Neuronal stem cell (in vitro differentiated cells): ENCODE measurements around the gene ABCB8.
A peak's percentile ranks its signal among the peaks of the same experiment; 100 is the strongest.

Experiments used
- DNase-seq: peaks from one replicate; pipeline ENCODE4 v3.0.0-alpha.2; 2013; ENCODE audit warnings: low spot score
- H2AFZ ChIP-seq: one replicate; pipeline ENCODE4 v1.6.1; 2013; ENCODE audit warnings: mild to moderate bottlenecking, low read length, inconsistent platforms
- H2AK5ac ChIP-seq: 2 replicates; pipeline ENCODE4 v1.6.1; 2013; ENCODE audit warnings: low read depth, mild to moderate bottlenecking, inconsistent platforms, low read length, moderate library complexity, mixed read lengths
- H2BK120ac ChIP-seq: 2 replicates; pipeline ENCODE4 v1.6.1; 2013; ENCODE audit warnings: low read depth, mild to moderate bottlenecking, inconsistent platforms, low read length, moderate library complexity, mixed read lengths
- H2BK12ac ChIP-seq: one replicate; pipeline ENCODE4 v1.6.1; 2013; ENCODE audit warnings: low read length, inconsistent platforms
- H2BK15ac ChIP-seq: 2 replicates; pipeline ENCODE4 v1.6.1; 2013; ENCODE audit warnings: mild to moderate bottlenecking, low read length, inconsistent platforms, mixed read lengths
- H2BK5ac ChIP-seq: one replicate; pipeline ENCODE4 v1.6.1; 2013; ENCODE audit warnings: inconsistent platforms, mild to moderate bottlenecking, low read length, moderate library complexity
- H3K14ac ChIP-seq: one replicate; pipeline ENCODE4 v1.6.1; 2013; ENCODE audit warnings: low read length, inconsistent platforms
- H3K18ac ChIP-seq: 2 replicates; pipeline ENCODE4 v1.6.1; 2013; ENCODE audit warnings: low read length, inconsistent platforms
- H3K23ac ChIP-seq: 2 replicates; pipeline ENCODE4 v1.6.1; 2013; ENCODE audit warnings: low read depth, mild to moderate bottlenecking, mixed read lengths, low read length, inconsistent platforms; ENCODE audit not compliant: poor library complexity
- H3K27ac ChIP-seq: replicated peaks from 3 replicates; pipeline ENCODE4 v1.5.1; 2013; ENCODE audit warnings: low read length, inconsistent platforms
- H3K27me3 ChIP-seq, 3 experiments: 2 replicates each; pipeline ENCODE4 v1.6.1; 2013; ENCODE audit warnings: low read length in 3 of 3, mild to moderate bottlenecking in 2 of 3, inconsistent platforms in 1 of 3, low read depth in 1 of 3, mixed read lengths in 1 of 3, moderate library complexity in 1 of 3; ENCODE audit not compliant: control insufficient read depth in 3 of 3, insufficient read depth in 3 of 3
- H3K36me3 ChIP-seq, 2 donors: replicated peaks in 1 of 2; 2 replicates each; pipeline ENCODE4 v1.6.1; 2013; ENCODE audit warnings: low read length in 2 of 2; ENCODE audit not compliant: control insufficient read depth in 2 of 2, insufficient read depth in 2 of 2
- H3K4ac ChIP-seq: 2 replicates; pipeline ENCODE4 v1.6.1; 2013; ENCODE audit warnings: inconsistent platforms, mild to moderate bottlenecking, low read length, moderate library complexity
- H3K4me1 ChIP-seq, 2 donors: 1 replicate in 1 of 2; 2 replicates in 1 of 2; pipeline ENCODE4 v1.6.1; 2013; ENCODE audit warnings: low read length in 2 of 2, low read depth in 1 of 2; ENCODE audit not compliant: control insufficient read depth in 2 of 2, insufficient read depth in 1 of 2
- H3K4me2 ChIP-seq: one replicate; pipeline ENCODE4 v1.6.1; 2013; ENCODE audit warnings: mild to moderate bottlenecking, low read length, inconsistent platforms; ENCODE audit not compliant: insufficient read depth, poor library complexity, severe bottlenecking
- H3K4me3 ChIP-seq, 2 donors: 2 replicates each; pipeline ENCODE4 v1.5.1; 2013; ENCODE audit warnings: low read length in 2 of 2, mild to moderate bottlenecking in 2 of 2, inconsistent platforms in 1 of 2, moderate library complexity in 1 of 2
- H3K79me1 ChIP-seq: one replicate; pipeline ENCODE4 v1.6.1; 2013; ENCODE audit warnings: low read depth, mild to moderate bottlenecking, inconsistent platforms, low read length, moderate library complexity
- H3K9ac ChIP-seq: one replicate; pipeline ENCODE4 v1.6.1; 2013; ENCODE audit warnings: mild to moderate bottlenecking, low read depth, low read length, inconsistent platforms; ENCODE audit not compliant: poor library complexity
- H3K9me3 ChIP-seq, 2 donors: replicated peaks in 1 of 2; 2 replicates each; pipeline versions ENCODE3 to v1.6.1; 2013; ENCODE audit warnings: low read length in 2 of 2, mild to moderate bottlenecking in 2 of 2, inconsistent platforms in 1 of 2, low read depth in 1 of 2, mixed read lengths in 1 of 2, moderate library complexity in 1 of 2; ENCODE audit not compliant: control insufficient read depth in 2 of 2, insufficient read depth in 1 of 2
- H4K8ac ChIP-seq: one replicate; pipeline ENCODE4 v1.6.1; 2013; ENCODE audit warnings: low read depth, mild to moderate bottlenecking, inconsistent platforms, low read length, moderate library complexity
- H4K91ac ChIP-seq: one replicate; pipeline ENCODE4 v1.6.1; 2013; ENCODE audit warnings: low read length, low read depth, mild to moderate bottlenecking, inconsistent platforms; ENCODE audit not compliant: poor library complexity
- WGBS, 2 donors: extraction: QIAGEN DNeasy Blood & Tissue Kit; methylation state at CpG; one replicate each; pipeline ENCODE4 v1.1.7; 2013; ENCODE audit warnings: missing lambda C conversion rate in 2 of 2, mixed read lengths in 1 of 2; ENCODE audit not compliant: insufficient read length in 2 of 2, insufficient replicate concordance in 1 of 2; ENCODE audit errors: extremely low coverage in 2 of 2; 5-methylcytosine and 5-hydroxymethylcytosine counted together

ABCB8 gene

GRCh38 chr7:151057989-151058780, 29.9 kb downstream of the ABCB8 start:
- Histone ChIP-seq H3K9ac (peak overlapping the region; percentile 71), H3K4me1 (peaks cover 25 to 35% of the 10 kb centered on the region in 2 donors), H3K4me2 (peak overlapping the region; percentile 56), H3K79me1 (peaks cover 2% of the 10 kb centered on the region), H3K36me3 (peaks cover 0 to 13% of the 10 kb centered on the region in 2 donors), H3K14ac (no peak overlapping the region), H2AFZ (peak overlapping the region; percentile 86), H2BK5ac (no peak overlapping the region), H4K8ac (no peak overlapping the region), H3K4ac (no peak overlapping the region), H2BK120ac (no peak overlapping the region), H2BK12ac (no peak overlapping the region), H3K9me3 (no peaks in the 10 kb centered on the region), H3K27me3 (peaks cover 0 to 30% (median 0%) of the 10 kb centered on the region in 3 experiments), H3K23ac (no peak overlapping the region), H3K4me3 (peak overlapping the region; percentile 61 to 71), H2AK5ac (no peak overlapping the region), H3K27ac (peak overlapping the region; percentile 57), H4K91ac (no peak overlapping the region), H2BK15ac (no peak overlapping the region), H3K18ac (peak overlapping the region; percentile 66)
- DNase-seq: peak; percentile 99
- WGBS, 2 donors: no CpG with 5 or more reads among the region's 46 CpGs

GRCh38 chr7:151058781-151059366, 30.6 kb downstream of the ABCB8 start:
- peaks cover 1 to 18% of the 10 kb centered on the region in 2 donors for H3K36me3 ChIP-seq
- no peak overlapping the region for H4K91ac ChIP-seq
- peaks cover 0 to 33% (median 0%) of the 10 kb centered on the region in 3 experiments for H3K27me3 ChIP-seq
- no peak overlapping the region for H3K4ac ChIP-seq
- peak overlapping the region; percentile 8 for H2BK5ac ChIP-seq
- no CpG with 5 or more reads among the region's 18 CpGs for WGBS, 2 donors
- peak overlapping the region; percentile 28 for H2BK15ac ChIP-seq
- no peak overlapping the region for H4K8ac ChIP-seq
- no peaks in the 10 kb centered on the region for H3K9me3 ChIP-seq
- no peak overlapping the region for H3K27ac ChIP-seq
- H3K23ac ChIP-seq: peak overlapping the region; percentile 70
- no peak overlapping the region for H2BK120ac ChIP-seq
- H3K4me1 ChIP-seq: peaks cover 25 to 38% of the 10 kb centered on the region in 2 donors
- peak overlapping the region; percentile 82 for H2AFZ ChIP-seq
- H2AK5ac ChIP-seq: peak overlapping the region; percentile 43
- peak overlapping the region; percentile 79 for H3K4me2 ChIP-seq
- no peak overlapping the region for H2BK12ac ChIP-seq
- H3K4me3 ChIP-seq: peak overlapping the region; percentile 61 to 76
- peaks cover 4% of the 10 kb centered on the region for H3K79me1 ChIP-seq
- H3K14ac ChIP-seq: no peak overlapping the region
- DNase-seq: no peak
- peak overlapping the region; percentile 97 for H3K18ac ChIP-seq
- H3K9ac ChIP-seq: peak overlapping the region; percentile 53

- H3K9me3 ChIP-seq: no peaks in the 10 kb centered on the region
- H3K14ac ChIP-seq: peak within 1 kb of the TSS; percentile 4
- peak within 1 kb of the TSS; percentile 87 for H3K9ac ChIP-seq
- peak; percentile 67 for DNase-seq
- no peak within 1 kb of the TSS for H2BK12ac ChIP-seq
- peak within 1 kb of the TSS; percentile 94 for H2BK15ac ChIP-seq
- H3K27ac ChIP-seq: no peak within 1 kb of the TSS
- peaks cover 4 to 21% of the 10 kb centered on the region in 2 donors for H3K36me3 ChIP-seq
- H3K27me3 ChIP-seq: peaks cover 0 to 33% (median 0%) of the 10 kb centered on the region in 3 experiments
- H3K4ac ChIP-seq: no peak within 1 kb of the TSS
- peak within 1 kb of the TSS; percentile 79 for H3K4me2 ChIP-seq
- H4K8ac ChIP-seq: no peak within 1 kb of the TSS
- H2AK5ac ChIP-seq: peak within 1 kb of the TSS; percentile 85
- H3K79me1 ChIP-seq: peaks cover 4% of the 10 kb centered on the region
- H2BK5ac ChIP-seq: peak within 1 kb of the TSS; percentile 8
- peaks cover 25 to 38% of the 10 kb centered on the region in 2 donors for H3K4me1 ChIP-seq
- WGBS, 2 donors: no CpG with 5 or more reads among the region's 75 CpGs
- H4K91ac ChIP-seq: no peak within 1 kb of the TSS
- peak within 1 kb of the TSS; percentile 97 for H3K18ac ChIP-seq
- peak within 1 kb of the TSS; percentile 70 for H3K23ac ChIP-seq
- peak within 1 kb of the TSS; percentile 82 for H2AFZ ChIP-seq
- H2BK120ac ChIP-seq: peak within 1 kb of the TSS; percentile 58
- peak within 1 kb of the TSS; percentile 61 to 88 for H3K4me3 ChIP-seq
These were observed 31.3 kb downstream of the ABCB8 start, which contains the start of gene SLC4A2 for GRCh38 chr7:151059367-151060112. Gene SLC4A2 (plus strand): TSS chr7:151059589. CDS start chr7:151061988, 2,399 bp downstream.
